ENCODE results near the gene MOGAT1. TPM values are rescaled to one million over a fixed set of nuclear protein-coding genes. Genes with fewer than 3 reads are reported as not detected.

Gene MOGAT1
- total RNA-seq, 1 experiment from 2014 or later = not detected

DNA sequence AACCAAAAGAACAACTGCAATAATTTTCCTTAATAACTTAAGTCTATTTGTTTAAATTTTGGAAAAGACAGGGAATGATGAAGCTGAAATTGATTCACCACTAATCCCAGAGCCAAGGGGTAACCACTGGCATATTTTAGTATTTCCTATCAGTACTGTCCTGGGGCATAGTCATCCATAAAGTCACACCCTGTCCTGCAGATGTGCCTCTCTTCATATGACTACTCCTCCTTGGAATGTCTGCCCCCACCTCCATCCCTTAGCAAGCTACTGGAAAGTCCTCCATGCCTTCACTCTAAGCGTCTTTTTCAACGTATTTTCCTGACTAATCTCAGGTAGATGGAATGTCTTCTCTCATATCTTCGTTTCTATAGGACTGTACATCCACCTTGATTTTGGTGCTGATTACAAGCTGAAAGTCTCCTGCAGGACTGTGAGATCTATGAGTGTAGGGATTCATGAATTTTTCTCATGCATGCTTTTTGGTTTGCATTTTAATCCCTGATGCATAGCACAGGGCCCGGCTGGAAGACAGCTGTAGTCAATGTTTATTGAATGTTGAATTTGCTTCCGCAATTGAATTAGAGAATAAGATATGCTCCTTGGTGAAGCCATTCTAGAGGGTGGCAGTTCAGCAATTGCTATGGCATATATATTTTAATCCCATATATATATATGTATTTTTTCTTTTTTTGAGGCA is 85.6 kb downstream of the MOGAT1 start:
- no peak for DNase-seq (ENCODE audit: low spot score)
- H3K27ac ChIP-seq (ENCODE audit: low read depth, low read length, poor library complexity, severe bottlenecking) = no peak overlapping the region
- no peak for TF ChIP-seq EZH2 (IDR thresholded peaks at IDR 0.05; ENCODE audit: borderline replicate concordance, low read depth, low read length, poor library complexity, severe bottlenecking)
- TF ChIP-seq, protein P1, sequence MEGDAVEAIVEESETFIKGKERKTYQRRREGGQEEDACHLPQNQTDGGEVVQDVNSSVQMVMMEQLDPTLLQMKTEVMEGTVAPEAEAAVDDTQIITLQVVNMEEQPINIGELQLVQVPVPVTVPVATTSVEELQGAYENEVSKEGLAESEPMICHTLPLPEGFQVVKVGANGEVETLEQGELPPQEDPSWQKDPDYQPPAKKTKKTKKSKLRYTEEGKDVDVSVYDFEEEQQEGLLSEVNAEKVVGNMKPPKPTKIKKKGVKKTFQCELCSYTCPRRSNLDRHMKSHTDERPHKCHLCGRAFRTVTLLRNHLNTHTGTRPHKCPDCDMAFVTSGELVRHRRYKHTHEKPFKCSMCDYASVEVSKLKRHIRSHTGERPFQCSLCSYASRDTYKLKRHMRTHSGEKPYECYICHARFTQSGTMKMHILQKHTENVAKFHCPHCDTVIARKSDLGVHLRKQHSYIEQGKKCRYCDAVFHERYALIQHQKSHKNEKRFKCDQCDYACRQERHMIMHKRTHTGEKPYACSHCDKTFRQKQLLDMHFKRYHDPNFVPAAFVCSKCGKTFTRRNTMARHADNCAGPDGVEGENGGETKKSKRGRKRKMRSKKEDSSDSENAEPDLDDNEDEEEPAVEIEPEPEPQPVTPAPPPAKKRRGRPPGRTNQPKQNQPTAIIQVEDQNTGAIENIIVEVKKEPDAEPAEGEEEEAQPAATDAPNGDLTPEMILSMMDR (conservative IDR thresholded peaks at IDR 0.05; ENCODE audit: low read depth, low read length) = no peak
- no peaks in the 10 kb centered on the region for H3K27me3 ChIP-seq (replicated peaks; ENCODE audit: insufficient read depth, low read depth, low read length, poor library complexity)
- no TSS peak for BruUV-seq (replicated peaks)
- CTCF ChIA-PET = no interaction called here
- H3K4me1 ChIP-seq (ENCODE audit: insufficient read depth, low read length, poor library complexity, severe bottlenecking) = no peaks in the 10 kb centered on the region
- POLR2A ChIA-PET (ENCODE audit: low non-redundant PET) = no interaction called here
- H3K36me3 ChIP-seq (ENCODE audit: insufficient read depth, low read length, poor library complexity, severe bottlenecking) = no peaks in the 10 kb centered on the region
- H3K9me3 ChIP-seq (ENCODE audit: low read depth, low read length, poor library complexity, severe bottlenecking) = no peaks in the 10 kb centered on the region
- intact Hi-C loops (cut with micrococcal nuclease; ENCODE audit: unreplicated experiment) = no loop called here
- no peak overlapping the region for H3K4me3 ChIP-seq (ENCODE audit: low read depth, low read length, poor library complexity, severe bottlenecking)

Other genes with a start within 250 kb of the MOGAT1 start
- 0.09 and 0.37 TPM in 2 replicates for gene SGPP2, start 247.1 kb upstream of the MOGAT1 start, total RNA-seq (2021)
- gene FARSB, start 15.6 kb upstream of the MOGAT1 start, total RNA-seq (2021) = 70.3 and 72.1 TPM in 2 replicates
- gene ACSL3, start 189.4 kb downstream of the MOGAT1 start, total RNA-seq (2021) = 155 and 163 TPM in 2 replicates

All from A673 (cell line).